B cell (primary cell): ENCODE results near the gene GALR2. TPM values are rescaled to one million over a fixed set of nuclear protein-coding genes. Genes with fewer than 3 reads are reported as not detected.
A peak's percentile ranks its signal among the peaks of the same experiment; 100 is the strongest.

Experiments
- ATAC-seq: fragments of 200-7000 bp; cut with Tn5 transposase; one replicate; pipeline ENCODE4 v1.10.0; 2021; ENCODE audit warnings: low read depth, mild to moderate bottlenecking, moderate number of reproducible peaks, moderate library complexity
- CTCF ChIA-PET: fragments of 350-600 bp; sonication (Branson Sonifier 250); formaldehyde crosslinking; loops from one replicate; lab custom pipeline; 2021; ENCODE audit warnings: antibody characterized with exemption, inconsistent platforms; lab: Charles Lee
- POLR2A ChIA-PET: fragments of 350-600 bp; sonication (Branson Sonifier 250); formaldehyde crosslinking; loops from one replicate; lab custom pipeline; 2021; ENCODE audit warnings: antibody characterized with exemption; lab: Charles Lee
- DNase-seq: peaks from one replicate; pipeline ENCODE4 v3.0.0; 2013
- H2AFZ ChIP-seq: 2 replicates; pipeline ENCODE4 v1.6.1; 2012; ENCODE audit warnings: mild to moderate bottlenecking, low read depth, low read length; ENCODE audit not compliant: insufficient read depth, poor library complexity, severe bottlenecking
- H3K27ac ChIP-seq, 2 donors: 1 replicate in 1 of 2; 2 replicates in 1 of 2; pipeline ENCODE4 v1.5.1; 2012 to 2013; ENCODE audit warnings: low read length in 2 of 2, mild to moderate bottlenecking in 2 of 2, moderate library complexity in 1 of 2
- H3K27me3 ChIP-seq, 4 experiments: fragments of 200-600 bp in 1 of 4; sonication (generic) in 1 of 4; replicated peaks in 1 of 4; 1 replicate in 2 of 4; 2 replicates in 2 of 4; pipeline versions ENCODE4 v1.6.1 to v1.7.0; 2013 to 2016; ENCODE audit warnings: low read length in 3 of 4, mild to moderate bottlenecking in 2 of 4, mixed read lengths in 1 of 4, moderate library complexity in 1 of 4; ENCODE audit not compliant: insufficient read depth in 4 of 4, control insufficient read depth in 3 of 4; ENCODE audit errors: control extremely low read depth in 1 of 4
- H3K36me3 ChIP-seq, 2 experiments: replicated peaks in 1 of 2; 1 replicate in 1 of 2; 2 replicates in 1 of 2; pipeline versions ENCODE4 v1.6.1 to v1.7.1; 2013; ENCODE audit warnings: low read length in 1 of 2; ENCODE audit not compliant: insufficient read depth in 2 of 2, control insufficient read depth in 1 of 2; ENCODE audit errors: control extremely low read depth in 1 of 2, extremely low read depth in 1 of 2
- H3K4me1 ChIP-seq, 2 donors: fragments of 200-600 bp in 1 of 2; sonication (generic) in 1 of 2; 1 replicate in 1 of 2; 2 replicates in 1 of 2; pipeline versions ENCODE4 v1.5.1 to v1.6.1; 2013 to 2017; ENCODE audit warnings: low read length in 2 of 2; ENCODE audit not compliant: control insufficient read depth in 2 of 2, insufficient read depth in 2 of 2
- H3K4me2 ChIP-seq: replicated peaks from 2 replicates; pipeline ENCODE3; 2012; ENCODE audit warnings: mild to moderate bottlenecking, low read depth, low read length; ENCODE audit not compliant: poor library complexity, severe bottlenecking
- H3K4me3 ChIP-seq, 5 experiments: fragments of 200-600 bp in 1 of 5; sonication (generic) in 1 of 5; 1 replicate in 3 of 5; 2 replicates in 2 of 5; pipeline versions ENCODE4 v1.5.1 to v1.7.0; 2011 to 2016; ENCODE audit warnings: low read length in 4 of 5, mild to moderate bottlenecking in 4 of 5, low read depth in 2 of 5, control low read depth in 1 of 5, moderate library complexity in 1 of 5; ENCODE audit not compliant: insufficient read depth in 1 of 5; ENCODE audit errors: control extremely low read depth in 1 of 5, extremely low read depth in 1 of 5
- H3K79me2 ChIP-seq: fragments of 200-600 bp; sonication (generic); one replicate; pipeline ENCODE4 v1.6.0; 2016; ENCODE audit warnings: low read length; ENCODE audit not compliant: control insufficient read depth, insufficient read depth
- H3K9ac ChIP-seq: fragments of 200-600 bp; sonication (generic); 2 replicates; pipeline ENCODE4 v1.6.1; 2017; ENCODE audit warnings: mild to moderate bottlenecking, low read length, moderate library complexity
- H3K9me3 ChIP-seq, 3 donors: one replicate each; pipeline versions ENCODE4 v1.6.1 to v1.7.1; 2013; ENCODE audit warnings: low read length in 2 of 3; ENCODE audit not compliant: control insufficient read depth in 2 of 3, insufficient read depth in 1 of 3; ENCODE audit errors: control extremely low read depth in 1 of 3
- H4K20me1 ChIP-seq: 2 replicates; pipeline ENCODE4 v1.6.0; 2012; ENCODE audit warnings: mild to moderate bottlenecking, low read length; ENCODE audit not compliant: insufficient read depth, control insufficient read depth, poor library complexity, severe bottlenecking
- H3K27ac Mint-ChIP-seq: one replicate; pipeline ENCODE4 v1.8.0; 2021; ENCODE audit warnings: mixed read lengths
- H3K27me3 Mint-ChIP-seq: one replicate; pipeline ENCODE4 v1.8.0; 2021; ENCODE audit warnings: mixed read lengths
- H3K4me1 Mint-ChIP-seq: one replicate; pipeline ENCODE4 v1.8.0; 2021; ENCODE audit warnings: mixed read lengths
- H3K4me3 Mint-ChIP-seq: one replicate; pipeline ENCODE4 v1.8.0; 2021; ENCODE audit warnings: mixed read lengths
- H3K9me3 Mint-ChIP-seq: one replicate; pipeline ENCODE4 v1.8.0; 2022; ENCODE audit warnings: mixed read lengths; ENCODE audit not compliant: insufficient read depth
- EZH2 ChIP-seq: IDR thresholded peaks from 2 replicates; pipeline ENCODE4 v1.6.1; 2012; ENCODE audit warnings: borderline replicate concordance, low read depth, mild to moderate bottlenecking, moderate library complexity, low read length; ENCODE audit not compliant: insufficient read depth, poor library complexity, severe bottlenecking
- WGBS: methylation state at CpG from one replicate; pipeline ENCODE4 v1.1.5; 2013; ENCODE audit warnings: missing lambda C conversion rate; ENCODE audit not compliant: insufficient coverage; 5-methylcytosine and 5-hydroxymethylcytosine counted together
- intact Hi-C: fragments of 100-400 bp; cut with micrococcal nuclease; formaldehyde crosslinking; loops from one replicate; pipeline ENCODE4 v1.10.0; 2022
- polyA plus RNA-seq: library from polyadenylated mRNA; depleted of rRNA; stranded (reverse); fragments of >200 nt; gene quantifications from 2 replicates; pipeline ENCODE4 v1.2.3, GENCODE V29; 2012
- total RNA-seq, 2 donors: library from RNA; stranded (reverse); fragments of 120-200 nt in 1 of 2; gene quantifications; 1 replicate in 1 of 2; 2 replicates in 1 of 2; pipeline versions ENCODE4 v1.2.3 to v1.2.4, GENCODE V29; 2013 to 2022
- TF ChIP-seq, protein P1 (sequence below): fragments of 200-600 bp; IDR thresholded peaks from one replicate; pipeline ENCODE4 v1.8.0; 2022; ENCODE audit warnings: antibody characterized with exemption, mild to moderate bottlenecking

Gene GALR2
- total and polyA plus RNA-seq, 2 donors (not counting 1 experiment from before 2014, with no cell fraction given) = 0.42 to 1.2 TPM

DNA sequence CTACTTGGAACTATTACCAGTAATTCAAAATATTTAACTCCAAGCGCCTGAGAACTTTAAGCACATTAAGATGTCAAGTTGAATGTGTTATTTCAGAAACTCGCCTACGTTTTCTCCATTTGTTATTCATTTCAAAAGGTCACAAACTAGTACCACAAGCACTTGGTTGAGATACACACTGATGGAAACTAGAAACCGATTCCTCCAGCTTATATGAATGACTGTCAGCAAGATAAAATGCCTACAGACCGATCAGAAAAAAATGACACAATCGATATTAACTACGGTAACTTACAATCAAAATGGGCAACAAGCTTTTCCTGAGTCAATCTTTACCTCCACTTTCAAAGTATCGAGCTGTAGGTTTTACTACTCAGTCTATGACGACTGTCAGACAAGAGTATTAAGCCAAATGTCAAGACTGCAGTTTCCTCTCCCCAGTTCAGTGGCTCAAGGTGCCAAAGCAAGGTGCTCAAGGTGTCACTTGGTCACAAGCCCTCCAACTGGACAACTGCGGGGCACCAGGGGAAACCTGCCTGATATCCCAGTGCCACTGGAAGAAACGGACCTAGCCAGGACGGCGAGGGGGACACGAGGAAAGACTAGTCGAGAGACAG, 2.9 kb upstream of the GALR2 start:
- peak overlapping the region; percentile 96 for H3K4me3 Mint-ChIP-seq
- WGBS = 13% methylated on average over 12 of the region's 15 CpGs
- Histone ChIP-seq H3K4me1 (peaks cover 39 to 47% of the 10 kb centered on the region in 2 donors), H3K9ac (peak overlapping the region; percentile 83), H3K79me2 (peaks cover 45% of the 10 kb centered on the region), H3K4me2 (peak overlapping the region; percentile 83), H3K9me3 (peaks cover 0 to 19% (median 0%) of the 10 kb centered on the region in 3 donors), H3K27me3 (peaks cover 0 to 33% (median 20%) of the 10 kb centered on the region in 4 experiments), H2AFZ (peak overlapping the region; percentile 93), H3K27ac (peak overlapping the region; percentile 61 to 87), H3K4me3 (peak overlapping the region; percentile 80 to 92 (median 89)), H4K20me1 (peaks cover 19% of the 10 kb centered on the region), H3K36me3 (peaks cover 1 to 20% of the 10 kb centered on the region in 2 experiments)
- intact Hi-C loops = loop anchor here (2.0 kb wide), 1 partner anchor 281 kb away; the partner anchor contains the start of gene PRPSAP1
- ATAC-seq = no peak
- no peaks in the 10 kb centered on the region for H3K9me3 Mint-ChIP-seq
- peaks cover 52% of the 10 kb centered on the region for H3K4me1 Mint-ChIP-seq
- TF ChIP-seq, protein P1, sequence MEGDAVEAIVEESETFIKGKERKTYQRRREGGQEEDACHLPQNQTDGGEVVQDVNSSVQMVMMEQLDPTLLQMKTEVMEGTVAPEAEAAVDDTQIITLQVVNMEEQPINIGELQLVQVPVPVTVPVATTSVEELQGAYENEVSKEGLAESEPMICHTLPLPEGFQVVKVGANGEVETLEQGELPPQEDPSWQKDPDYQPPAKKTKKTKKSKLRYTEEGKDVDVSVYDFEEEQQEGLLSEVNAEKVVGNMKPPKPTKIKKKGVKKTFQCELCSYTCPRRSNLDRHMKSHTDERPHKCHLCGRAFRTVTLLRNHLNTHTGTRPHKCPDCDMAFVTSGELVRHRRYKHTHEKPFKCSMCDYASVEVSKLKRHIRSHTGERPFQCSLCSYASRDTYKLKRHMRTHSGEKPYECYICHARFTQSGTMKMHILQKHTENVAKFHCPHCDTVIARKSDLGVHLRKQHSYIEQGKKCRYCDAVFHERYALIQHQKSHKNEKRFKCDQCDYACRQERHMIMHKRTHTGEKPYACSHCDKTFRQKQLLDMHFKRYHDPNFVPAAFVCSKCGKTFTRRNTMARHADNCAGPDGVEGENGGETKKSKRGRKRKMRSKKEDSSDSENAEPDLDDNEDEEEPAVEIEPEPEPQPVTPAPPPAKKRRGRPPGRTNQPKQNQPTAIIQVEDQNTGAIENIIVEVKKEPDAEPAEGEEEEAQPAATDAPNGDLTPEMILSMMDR = no peak
- no peak for TF ChIP-seq EZH2
- peak overlapping the region; percentile 94 for H3K27ac Mint-ChIP-seq
- H3K27me3 Mint-ChIP-seq = peaks cover 14% of the 10 kb centered on the region
- ChIA-PET CTCF (interaction anchor here (1.0 to 1.1 kb wide), 2 partner anchors 208 to 227 kb away, joined by 3 read pairs; no protein-coding TSS in a partner anchor), POLR2A (interaction anchor here (1.3 kb wide), 1 partner anchor 10 kb away, joined by 3 read pairs; no protein-coding TSS in a partner anchor)
- no peak for DNase-seq
